Stimulated activated CD4-positive, alpha-beta T cell treated with anti-CD3 and anti-CD28 coated beads, Interleukin-15, amount 100 ng/mL, for 1 hour (primary cell): ENCODE measurements around the gene APOL1.
A peak's percentile ranks its signal among the peaks of the same experiment; 100 is the strongest.
"Not testable (repeated sequence)": the region's sequence is repeated elsewhere in the genome, so short reads cannot be mapped to it uniquely, and the experiment has no call there.

ENCODE experiments used
- DNase-seq, 2 donors: peaks; one replicate each; pipeline ENCODE4 v3.0.0-alpha.2; 2020; ENCODE audit warnings: low read depth in 1 of 2, low spot score in 1 of 2

The APOL1 gene

GRCh38 chr22:36225333-36225922 is 27.5 kb upstream of the APOL1 start:
- DNase-seq = no peak

GRCh38 chr22:36226189-36226588 is 26.7 kb upstream of the APOL1 start:
- no peak for DNase-seq

DNA sequence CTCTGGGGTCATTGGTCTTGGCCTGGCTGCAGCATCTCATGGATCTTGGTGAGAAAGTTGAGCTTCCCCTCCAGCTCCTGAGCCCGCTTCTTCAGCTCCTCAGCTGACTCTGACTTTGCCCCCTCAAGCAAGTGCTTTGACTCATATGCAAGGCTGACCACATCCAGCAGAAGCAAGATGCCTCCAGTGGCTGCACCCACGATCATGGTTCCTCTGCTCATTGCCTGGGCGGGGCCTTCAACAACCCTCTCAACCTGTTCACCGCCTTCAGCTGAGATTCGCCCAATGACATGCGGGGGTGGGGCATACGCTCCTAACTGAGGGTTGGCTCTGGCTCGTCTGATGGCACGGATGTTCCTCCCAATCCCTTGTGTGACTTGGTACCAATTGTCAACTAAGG is 25.5 kb upstream of the APOL1 start:
- no peak for DNase-seq

DNA sequence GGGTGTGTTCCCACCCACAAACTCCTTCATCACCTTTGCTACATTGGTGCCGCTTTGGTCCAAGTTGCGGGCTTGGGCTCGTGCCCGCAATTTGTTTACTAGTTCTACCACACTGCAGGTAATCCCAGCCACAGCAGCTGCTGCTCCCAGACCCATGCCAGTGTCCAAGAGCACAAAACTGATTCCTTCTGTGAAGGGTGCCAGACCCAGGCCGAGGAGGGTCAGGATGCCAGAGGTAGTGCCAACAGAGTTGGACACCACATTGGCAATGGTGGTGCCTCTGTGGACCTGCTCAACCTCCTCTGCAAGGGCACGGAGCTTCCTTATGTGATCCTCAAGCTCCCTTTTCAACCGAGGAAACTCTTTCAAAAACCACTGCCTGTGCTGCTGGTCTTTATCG is 25.1 kb upstream of the APOL1 start:
- DNase-seq = no peak

DNA sequence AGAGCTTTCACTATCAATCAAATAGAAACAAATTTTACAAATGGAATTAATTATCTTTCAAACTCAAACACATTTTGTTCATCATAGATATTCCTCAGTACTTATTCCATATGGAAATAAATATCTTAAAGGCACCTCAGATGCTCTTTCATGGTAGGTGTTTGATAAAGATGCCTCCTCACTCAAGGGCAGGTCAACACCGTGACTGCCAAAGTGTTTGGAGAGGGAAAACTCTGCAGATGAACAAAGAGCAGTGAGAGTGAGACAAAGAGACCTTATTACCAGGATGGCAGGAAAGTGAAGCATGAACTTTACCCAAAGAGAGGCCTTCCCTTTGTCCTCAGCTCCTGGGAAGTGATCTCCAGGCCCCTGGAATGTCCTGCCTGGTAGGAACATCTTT is 24.6 kb upstream of the APOL1 start:
- not testable (repeated sequence) for DNase-seq

DNA sequence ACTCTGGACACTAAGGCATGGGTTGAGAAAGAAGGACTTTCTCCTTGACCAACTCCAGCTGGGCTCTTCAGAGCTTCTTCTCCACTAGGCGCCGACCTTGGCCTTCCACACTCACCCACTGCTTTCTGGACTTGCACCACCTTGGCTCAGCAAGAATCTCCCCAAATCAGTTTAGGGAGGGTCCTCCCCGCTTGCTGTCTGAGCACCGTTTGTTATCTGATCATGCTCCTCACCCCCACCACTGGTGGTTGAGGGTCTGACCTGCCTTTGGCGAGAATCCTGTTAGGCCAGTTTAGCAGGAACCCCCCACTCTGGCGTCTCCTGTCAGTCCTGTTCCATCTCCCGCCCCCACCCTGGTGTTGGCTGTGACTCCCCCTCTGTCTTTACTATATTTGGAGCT is 24.0 kb upstream of the APOL1 start:
- DNase-seq = no peak

GRCh38 chr22:36229649-36230048 is 23.3 kb upstream of the APOL1 start:
- DNase-seq = not testable (repeated sequence)

- DNase-seq = not testable (repeated sequence)
Observed at GRCh38 chr22:36231051-36231450, 21.9 kb upstream of the APOL1 start.

- no peak for DNase-seq
Observed at GRCh38 chr22:36232715-36233401, 20.1 kb upstream of the APOL1 start.

- DNase-seq = no peak
Observed at GRCh38 chr22:36233796-36234195, 19.1 kb upstream of the APOL1 start.

DNA sequence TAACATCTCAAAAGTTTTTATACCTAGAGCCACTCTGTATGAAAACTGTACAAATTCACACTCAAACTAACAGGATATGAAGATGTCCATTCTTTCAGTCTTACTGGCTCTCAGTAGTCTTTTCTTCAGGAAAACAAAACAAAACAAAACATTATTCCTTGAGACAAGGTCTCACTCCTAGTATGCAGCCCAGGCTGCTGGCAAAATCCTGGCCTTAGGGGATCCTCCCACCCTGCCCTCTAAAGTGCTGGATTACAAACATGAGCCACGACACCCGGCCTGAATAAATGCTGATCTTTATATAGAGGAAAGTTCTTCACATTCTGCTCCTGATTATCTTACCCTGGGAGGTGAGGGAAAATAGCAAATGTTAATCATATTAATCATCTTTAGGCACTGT is 18.7 kb upstream of the APOL1 start:
- DNase-seq = no peak

- no peak for DNase-seq
Observed at GRCh38 chr22:36234919-36235318, 18.0 kb upstream of the APOL1 start.

GRCh38 chr22:36235585-36235984 is 17.3 kb upstream of the APOL1 start:
- DNase-seq = no peak

GRCh38 chr22:36236388-36237319 is 16.3 kb upstream of the APOL1 start:
- no peak for DNase-seq

GRCh38 chr22:36237462-36238372 is 15.2 kb upstream of the APOL1 start:
- DNase-seq = no peak

DNA sequence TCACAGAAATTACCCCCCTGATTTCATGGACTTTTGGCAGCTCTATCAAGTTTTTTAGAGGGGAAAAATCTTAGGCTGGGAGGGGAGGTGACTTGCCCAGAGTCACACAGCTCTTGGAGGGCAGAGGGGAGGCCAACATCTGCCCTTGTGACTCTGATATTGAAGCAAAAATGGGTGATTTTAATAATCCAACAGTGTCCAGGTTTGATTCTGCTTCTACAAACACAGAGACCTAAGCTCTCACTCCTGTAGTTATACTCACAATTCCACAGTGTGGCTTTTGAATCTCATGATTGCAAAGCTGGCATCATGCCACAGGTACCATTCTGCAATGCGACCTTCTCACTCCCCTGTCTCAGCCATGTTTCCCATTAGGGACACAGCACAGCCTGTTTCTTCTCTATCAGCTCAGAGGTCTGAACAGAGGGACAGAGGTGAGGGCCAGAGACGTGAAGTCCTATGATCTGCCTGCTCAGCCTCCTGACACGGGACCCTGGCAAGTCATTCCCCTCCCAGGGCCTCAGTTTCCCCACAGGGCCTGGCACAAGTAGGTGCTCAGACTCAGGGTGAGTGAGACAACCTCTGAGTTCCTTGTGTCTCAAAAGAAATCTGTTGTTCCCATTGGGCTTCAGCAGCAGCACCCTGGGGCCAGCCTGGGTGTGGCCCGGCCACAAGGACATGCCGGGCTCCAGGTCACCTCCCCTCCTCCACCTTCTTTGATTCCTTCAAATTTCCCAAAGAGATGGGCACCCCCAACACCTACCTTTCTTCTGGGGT is 14.4 kb upstream of the APOL1 start:
- DNase-seq = no peak

GRCh38 chr22:36239150-36239400 is 13.9 kb upstream of the APOL1 start:
- DNase-seq = no peak

DNA sequence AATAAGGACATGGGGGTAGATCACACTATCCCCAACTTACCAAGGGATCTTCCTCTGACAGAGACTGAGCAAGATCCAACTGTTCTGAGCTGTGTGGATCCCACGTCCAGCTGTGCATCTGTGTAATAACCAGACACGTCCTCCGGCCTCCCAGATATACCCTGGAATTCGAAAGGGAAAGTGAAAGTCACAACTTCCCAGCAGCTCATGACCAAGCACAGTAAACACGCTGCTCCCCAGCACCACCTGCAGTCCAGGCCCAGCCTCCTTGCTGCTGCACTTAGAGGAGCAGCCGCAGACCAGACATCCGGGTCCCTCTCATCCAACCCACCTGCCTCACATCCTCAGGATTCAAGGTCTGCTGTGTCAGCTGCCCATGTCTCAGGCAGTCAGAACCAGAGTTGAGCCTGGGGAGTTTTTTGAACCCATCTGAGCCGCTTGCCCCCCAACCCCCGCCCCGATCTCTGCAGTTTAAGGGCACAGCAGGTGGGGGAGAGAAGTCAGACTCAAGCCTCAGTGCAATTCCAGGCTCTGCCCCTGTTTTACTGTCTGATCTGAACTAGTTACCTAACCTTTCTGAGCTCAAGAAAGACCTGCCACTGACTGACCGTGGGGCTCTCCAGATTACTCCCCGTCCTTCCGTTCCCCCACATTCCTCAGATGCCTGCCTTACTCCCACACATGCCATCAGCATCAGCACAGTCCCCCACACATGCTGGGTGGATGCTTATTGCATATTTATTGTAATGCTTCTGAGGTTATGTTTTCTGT is 13.3 kb upstream of the APOL1 start, which contains the start of gene APOL2:
Gene APOL2, minus strand, starts transcription at position 127 of the 771 bp plus-strand sequence. CDS start 6,365 bp downstream, outside the sequence.
- DNase-seq = peak; percentile 62 to 70

DNA sequence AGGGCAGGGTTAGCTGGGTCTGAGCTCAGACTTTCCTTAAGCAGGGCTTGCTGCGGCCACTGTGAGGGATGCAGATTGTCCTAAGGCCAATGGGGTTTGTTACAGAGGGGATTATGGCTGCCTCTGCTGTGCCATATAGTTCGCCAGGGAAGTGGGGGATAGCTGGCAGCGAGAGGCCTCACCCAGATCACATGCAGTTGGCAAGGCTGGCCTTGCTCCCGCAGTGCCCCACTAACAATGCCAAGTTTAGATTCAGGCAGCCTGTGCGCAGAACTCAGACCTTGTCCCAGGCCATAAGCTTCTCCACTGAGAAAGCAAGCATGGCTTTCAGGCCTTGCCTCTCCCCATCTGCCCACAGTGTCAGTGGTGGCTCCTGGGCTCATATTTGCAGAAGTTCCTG is 8.9 kb upstream of the APOL1 start:
- DNase-seq = no peak
